GM12873 (cell line): Measurements from ENCODE around the gene MBD4.
A peak's percentile ranks its signal among the peaks of the same experiment; 100 is the strongest.

Experiments used
- TF ChIP-seq, protein P1 (sequence below): IDR thresholded peaks from 2 replicates; pipeline ENCODE4 v1.5.1; 2012; ENCODE audit warnings: low read depth, mild to moderate bottlenecking, moderate library complexity, low read length, control low read depth; ENCODE audit not compliant: insufficient read depth; ENCODE audit errors: missing control alignments

Gene MBD4

DNA sequence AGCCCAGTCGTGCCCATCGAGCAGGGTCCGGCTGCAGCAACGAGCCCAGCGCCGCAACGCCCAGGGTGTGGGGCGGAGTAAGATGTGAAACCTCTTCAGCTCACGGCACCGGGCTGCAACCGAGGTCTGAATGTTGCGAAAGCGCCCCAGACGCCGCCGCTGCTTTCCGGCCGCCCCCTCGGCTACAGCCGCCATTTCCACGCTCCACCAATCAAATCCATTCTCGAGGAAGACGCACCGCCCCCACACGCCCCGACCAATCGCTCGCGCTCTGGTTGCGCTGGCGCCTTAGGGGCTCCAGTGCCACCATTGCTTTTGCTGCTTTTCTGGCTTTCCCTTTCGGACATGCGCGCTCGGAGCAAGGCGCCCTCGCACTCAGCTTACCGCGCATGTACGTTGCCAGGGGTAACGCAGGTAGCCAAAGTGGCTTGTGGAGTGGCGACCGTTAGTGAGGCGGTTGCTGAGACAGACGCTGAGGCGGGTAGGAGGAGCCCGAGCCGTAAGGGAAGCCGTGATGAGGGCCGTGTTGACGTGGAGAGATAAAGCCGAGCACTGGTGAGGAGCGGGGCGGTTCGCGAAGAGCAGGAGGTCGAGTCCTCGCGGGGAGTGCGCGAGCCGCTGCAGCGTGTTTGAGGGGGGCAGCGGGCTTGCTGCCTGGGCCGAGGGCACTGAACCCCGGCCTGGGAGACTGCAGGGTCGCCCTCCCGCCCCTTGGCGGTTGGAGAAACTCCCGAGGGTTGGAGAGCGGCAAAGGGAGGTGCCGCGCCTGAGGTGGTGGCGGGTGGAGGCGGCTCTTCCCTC, at the start of gene MBD4, which contains the start of gene IFT122:
Gene MBD4 (minus strand): TSS at position 132 of the 801 bp plus-strand sequence. CDS start 115 bp downstream, at position 17.
Gene IFT122 (plus strand): TSS at position 408 of the 801 bp plus-strand sequence. CDS start 107 bp downstream, at position 515.
- TF ChIP-seq, protein P1, sequence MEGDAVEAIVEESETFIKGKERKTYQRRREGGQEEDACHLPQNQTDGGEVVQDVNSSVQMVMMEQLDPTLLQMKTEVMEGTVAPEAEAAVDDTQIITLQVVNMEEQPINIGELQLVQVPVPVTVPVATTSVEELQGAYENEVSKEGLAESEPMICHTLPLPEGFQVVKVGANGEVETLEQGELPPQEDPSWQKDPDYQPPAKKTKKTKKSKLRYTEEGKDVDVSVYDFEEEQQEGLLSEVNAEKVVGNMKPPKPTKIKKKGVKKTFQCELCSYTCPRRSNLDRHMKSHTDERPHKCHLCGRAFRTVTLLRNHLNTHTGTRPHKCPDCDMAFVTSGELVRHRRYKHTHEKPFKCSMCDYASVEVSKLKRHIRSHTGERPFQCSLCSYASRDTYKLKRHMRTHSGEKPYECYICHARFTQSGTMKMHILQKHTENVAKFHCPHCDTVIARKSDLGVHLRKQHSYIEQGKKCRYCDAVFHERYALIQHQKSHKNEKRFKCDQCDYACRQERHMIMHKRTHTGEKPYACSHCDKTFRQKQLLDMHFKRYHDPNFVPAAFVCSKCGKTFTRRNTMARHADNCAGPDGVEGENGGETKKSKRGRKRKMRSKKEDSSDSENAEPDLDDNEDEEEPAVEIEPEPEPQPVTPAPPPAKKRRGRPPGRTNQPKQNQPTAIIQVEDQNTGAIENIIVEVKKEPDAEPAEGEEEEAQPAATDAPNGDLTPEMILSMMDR, result peak; percentile 2

DNA sequence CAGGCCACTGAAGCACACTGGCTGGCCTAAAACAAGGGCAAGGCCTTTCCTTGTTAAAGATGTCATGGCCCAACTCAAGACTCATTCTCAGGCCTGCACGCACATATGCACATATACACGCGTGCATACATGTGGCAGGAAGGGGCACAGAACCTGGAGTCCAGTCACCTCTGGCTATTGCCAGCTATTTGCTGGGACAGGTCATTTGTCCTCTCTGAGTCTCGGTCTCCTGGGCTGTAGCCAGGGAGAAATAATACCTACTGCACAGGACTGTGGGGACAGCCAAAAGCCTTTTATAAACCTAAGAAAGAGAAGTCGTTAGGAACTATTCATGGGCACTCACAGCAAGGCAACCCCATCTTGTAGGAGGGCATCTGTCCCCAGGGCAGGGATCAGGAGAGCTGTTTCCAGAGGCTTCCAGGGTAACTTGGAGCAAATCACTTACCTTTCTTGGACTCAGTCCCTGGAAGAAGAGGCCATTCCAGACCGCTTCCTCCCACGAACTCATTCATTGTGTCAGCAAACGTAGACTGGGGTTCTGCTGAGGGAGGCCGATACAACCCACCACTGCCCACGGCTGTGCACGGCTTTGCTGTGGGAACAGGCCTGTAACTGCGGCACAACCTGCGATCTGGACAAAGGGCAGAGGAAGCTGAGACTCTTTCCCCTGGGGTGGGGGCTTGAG, 47.6 kb upstream of the MBD4 start:
- TF ChIP-seq, protein P1, result no peak

DNA sequence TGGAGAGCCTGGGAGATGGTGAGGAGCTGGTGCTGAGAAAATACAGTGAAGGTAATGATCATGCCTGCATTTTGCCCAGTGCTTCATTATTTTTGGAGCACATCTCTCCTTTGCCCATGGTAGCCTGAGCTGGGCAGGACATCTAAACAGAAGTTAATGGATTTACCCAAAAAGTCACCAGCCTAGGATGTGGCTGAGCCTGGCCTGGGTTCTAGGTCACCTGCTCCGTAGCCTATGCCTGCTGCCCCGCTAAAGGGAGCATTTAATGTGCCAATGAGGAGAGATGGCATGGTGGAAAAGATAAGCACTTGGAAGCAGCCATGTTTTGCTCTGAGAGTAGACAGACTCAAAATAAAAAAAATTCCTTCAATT, 46.9 kb upstream of the MBD4 start:
- TF ChIP-seq, protein P1, result no peak

DNA sequence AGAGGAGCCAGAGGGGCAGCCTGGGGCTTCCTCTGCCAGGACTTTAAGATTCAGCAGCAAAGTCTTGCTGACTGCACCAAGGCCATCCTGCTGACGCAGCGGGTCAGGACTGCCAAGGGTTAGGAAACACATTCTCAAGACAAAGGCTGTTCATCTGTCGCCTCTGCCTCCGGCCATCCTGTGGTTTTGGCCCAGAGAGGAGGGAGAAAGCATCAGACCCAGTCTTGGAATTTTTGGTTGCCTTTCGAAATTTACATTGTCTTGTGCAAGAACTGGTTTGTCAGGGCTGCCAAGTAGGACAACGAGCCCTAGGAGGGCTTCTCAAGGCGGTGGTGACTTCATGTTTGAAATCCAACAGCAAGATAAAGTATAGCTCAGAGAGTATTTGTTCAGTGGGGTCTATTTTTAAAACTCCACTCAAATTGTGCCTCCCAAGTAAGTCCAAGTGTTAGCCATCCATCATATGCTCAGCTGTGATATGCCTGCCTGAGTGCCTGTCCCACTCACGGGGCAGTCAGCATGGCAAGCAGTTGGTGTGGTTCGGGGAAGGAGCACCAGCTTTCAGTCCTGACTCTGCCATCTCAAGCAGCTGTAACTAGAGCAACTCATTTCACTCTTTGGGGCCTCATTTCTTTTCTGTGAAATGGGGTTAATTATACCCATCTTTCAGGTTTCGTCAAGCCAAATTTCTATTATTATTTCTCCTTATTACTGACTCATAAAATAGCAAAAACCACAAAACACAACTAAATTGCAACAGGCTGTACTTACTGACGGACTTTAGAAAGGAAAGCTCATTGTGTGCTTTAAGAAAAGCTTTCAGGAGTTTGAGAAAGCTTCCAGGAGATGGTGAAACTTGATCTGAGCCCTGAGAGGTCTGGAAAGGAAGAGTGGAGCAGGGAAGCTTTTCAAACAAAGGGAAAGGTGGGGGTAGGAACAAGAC, 46.2 kb upstream of the MBD4 start:
- TF ChIP-seq, protein P1, result no peak

DNA sequence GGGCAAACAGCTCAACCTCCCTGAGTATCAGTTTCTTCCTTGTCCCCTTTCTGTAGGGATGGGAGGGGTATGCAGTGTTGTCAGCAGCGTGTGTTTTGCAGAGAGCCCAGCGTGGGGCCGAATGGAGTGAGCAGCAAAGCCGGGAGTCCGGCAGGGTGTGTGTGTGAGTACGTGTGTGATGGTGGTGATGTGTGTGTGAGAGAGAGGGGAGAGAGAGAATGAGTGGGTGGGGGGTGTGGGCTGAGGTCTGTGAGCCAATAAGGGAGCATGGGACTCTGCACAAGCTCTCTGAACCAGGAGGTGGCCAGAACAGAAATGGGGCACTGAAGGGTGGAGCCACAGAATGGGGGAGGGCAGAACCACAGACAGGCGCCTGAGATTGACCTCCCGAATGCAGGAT, 44.1 kb upstream of the MBD4 start:
- TF ChIP-seq, protein P1, result no peak

DNA sequence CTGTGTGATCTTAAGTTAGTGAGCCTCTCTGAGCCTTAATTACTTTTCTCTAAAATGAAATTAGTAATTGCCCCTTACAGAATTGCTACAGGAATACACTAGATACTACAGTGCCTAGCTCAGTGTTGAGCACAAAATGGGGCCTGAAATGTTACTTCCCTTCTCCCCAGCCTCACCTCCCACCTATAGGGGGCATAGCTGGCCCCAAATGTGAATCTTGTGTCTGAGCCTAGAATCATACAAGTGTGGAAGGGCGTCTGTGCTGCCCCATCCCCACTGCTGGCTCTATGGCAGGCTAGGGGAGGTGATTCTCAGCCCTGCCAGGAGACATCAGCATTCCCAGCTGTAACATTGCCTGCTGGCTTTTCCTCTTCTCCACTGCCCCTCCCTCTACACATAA, 43.0 kb upstream of the MBD4 start:
- TF ChIP-seq, protein P1, result peak; percentile 39

DNA sequence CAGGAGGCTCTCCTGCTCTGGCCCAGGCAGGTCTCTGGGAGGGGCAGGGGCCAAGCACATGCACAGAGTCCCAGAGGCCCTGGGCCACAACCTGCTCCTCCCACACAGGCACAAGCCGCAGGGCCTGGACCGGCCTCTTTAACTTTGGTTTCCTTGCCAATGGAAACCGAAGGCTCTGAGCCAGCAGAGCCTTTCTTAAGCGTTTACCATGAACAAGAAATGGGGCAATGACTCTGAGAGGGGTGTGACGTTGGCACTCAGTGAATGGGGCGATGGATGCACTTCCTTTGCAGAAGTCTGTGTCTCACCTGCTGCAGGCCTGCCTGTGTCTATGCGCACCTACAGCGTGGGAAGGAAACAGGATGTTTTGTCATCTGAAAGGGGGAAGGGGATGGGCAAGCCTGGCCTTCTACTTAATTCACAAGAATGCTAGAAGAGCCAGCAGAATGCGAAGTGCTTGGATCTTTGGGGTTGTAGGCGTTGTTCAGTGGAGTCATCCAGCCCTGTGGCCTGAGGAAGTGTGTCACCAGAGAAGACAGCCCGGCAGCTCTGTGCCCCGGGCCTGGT, 42.1 kb upstream of the MBD4 start:
- TF ChIP-seq, protein P1, result no peak
